Transverse colon (tissue), 4 donors: ENCODE measurements around the gene ESF1.

Source experiments
- POLR2A ChIP-seq: fragments of 450-650 bp; IDR thresholded peaks from one replicate; pipeline ENCODE4 v1.6.1; 2016; ENCODE audit warnings: antibody characterized with exemption, mild to moderate bottlenecking, moderate library complexity
- POLR2AphosphoS5 ChIP-seq, 3 donors: sonication (generic); formaldehyde crosslinking; IDR thresholded peaks; one replicate each; pipeline ENCODE4 v1.6.1; 2016; ENCODE audit warnings: antibody characterized with exemption in 3 of 3
- TF ChIP-seq, protein P1 (sequence below), 5 experiments: fragments of 200-600 bp in 3 of 5; fragments of 450-650 bp in 2 of 5; sonication (generic) in 3 of 5; IDR thresholded peaks; 1 replicate in 2 of 5; 2 replicates in 3 of 5; pipeline ENCODE4 v1.5.1; 2016 to 2017; ENCODE audit warnings: antibody characterized with exemption in 5 of 5, inconsistent platforms in 3 of 5, mild to moderate bottlenecking in 2 of 5, moderate library complexity in 1 of 5

DNA sequence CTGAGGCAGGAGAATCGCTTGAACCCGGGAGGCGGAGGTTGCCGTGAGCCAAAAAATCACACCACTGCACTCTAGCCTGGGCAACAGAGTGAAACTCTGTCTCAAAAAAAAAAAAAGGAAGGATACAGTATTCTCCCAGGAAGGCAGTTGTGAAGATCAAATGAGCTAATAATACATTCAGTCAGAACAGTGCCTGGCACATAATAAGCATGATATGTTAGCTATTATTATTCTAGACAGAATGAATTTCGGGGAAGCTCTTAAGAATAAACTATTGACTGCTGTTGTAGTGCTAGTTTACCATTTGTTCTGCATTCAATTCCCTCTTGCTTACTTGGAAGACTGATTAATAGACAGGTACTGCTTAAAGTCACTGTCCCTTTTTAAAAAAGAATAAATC, 40.7 kb upstream of the ESF1 start:
- TF ChIP-seq, protein P1, sequence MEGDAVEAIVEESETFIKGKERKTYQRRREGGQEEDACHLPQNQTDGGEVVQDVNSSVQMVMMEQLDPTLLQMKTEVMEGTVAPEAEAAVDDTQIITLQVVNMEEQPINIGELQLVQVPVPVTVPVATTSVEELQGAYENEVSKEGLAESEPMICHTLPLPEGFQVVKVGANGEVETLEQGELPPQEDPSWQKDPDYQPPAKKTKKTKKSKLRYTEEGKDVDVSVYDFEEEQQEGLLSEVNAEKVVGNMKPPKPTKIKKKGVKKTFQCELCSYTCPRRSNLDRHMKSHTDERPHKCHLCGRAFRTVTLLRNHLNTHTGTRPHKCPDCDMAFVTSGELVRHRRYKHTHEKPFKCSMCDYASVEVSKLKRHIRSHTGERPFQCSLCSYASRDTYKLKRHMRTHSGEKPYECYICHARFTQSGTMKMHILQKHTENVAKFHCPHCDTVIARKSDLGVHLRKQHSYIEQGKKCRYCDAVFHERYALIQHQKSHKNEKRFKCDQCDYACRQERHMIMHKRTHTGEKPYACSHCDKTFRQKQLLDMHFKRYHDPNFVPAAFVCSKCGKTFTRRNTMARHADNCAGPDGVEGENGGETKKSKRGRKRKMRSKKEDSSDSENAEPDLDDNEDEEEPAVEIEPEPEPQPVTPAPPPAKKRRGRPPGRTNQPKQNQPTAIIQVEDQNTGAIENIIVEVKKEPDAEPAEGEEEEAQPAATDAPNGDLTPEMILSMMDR (IDR thresholded peaks at IDR 0.05), result no peak
- TF ChIP-seq POLR2AphosphoS5 (IDR thresholded peaks at IDR 0.05) (no peak), POLR2A (no peak)
